H9 (cell line): Measurements from ENCODE around the gene SYTL1. TPM values are rescaled to one million over a fixed set of nuclear protein-coding genes. Genes with fewer than 3 reads are reported as not detected.

ENCODE experiments used
- DNase-seq: peaks from one replicate; pipeline ENCODE4 v3.0.0-alpha.2; 2017
- H2AFZ ChIP-seq: one replicate; pipeline ENCODE4 v1.6.1; 2013; ENCODE audit warnings: mild to moderate bottlenecking, low read length, control low read depth, moderate library complexity
- H2AK5ac ChIP-seq: 2 replicates; pipeline ENCODE4 v1.6.1; 2013; ENCODE audit warnings: low read length, control low read depth, mixed read lengths; ENCODE audit not compliant: insufficient read length
- H2BK120ac ChIP-seq: one replicate; pipeline ENCODE4 v1.6.1; 2013; ENCODE audit warnings: low read depth, mild to moderate bottlenecking, low read length, control low read depth, inconsistent platforms; ENCODE audit not compliant: poor library complexity, severe bottlenecking
- H2BK12ac ChIP-seq: 2 replicates; pipeline ENCODE4 v1.6.1; 2013; ENCODE audit warnings: low read length, control low read depth, mixed read lengths, low read depth; ENCODE audit not compliant: insufficient read length
- H2BK15ac ChIP-seq: 2 replicates; pipeline ENCODE4 v1.6.1; 2013; ENCODE audit warnings: low read depth, low read length, control low read depth
- H2BK20ac ChIP-seq: one replicate; pipeline ENCODE4 v1.6.1; 2013; ENCODE audit warnings: low read depth, mild to moderate bottlenecking, low read length, control low read depth, inconsistent platforms; ENCODE audit not compliant: poor library complexity, severe bottlenecking
- H2BK5ac ChIP-seq: 2 replicates; pipeline ENCODE4 v1.6.1; 2013; ENCODE audit warnings: low read length, control low read depth, mixed read lengths; ENCODE audit not compliant: insufficient read length
- H3K14ac ChIP-seq: 2 replicates; pipeline ENCODE4 v1.6.1; 2013; ENCODE audit warnings: low read length, control low read depth; ENCODE audit not compliant: insufficient read depth
- H3K18ac ChIP-seq: 2 replicates; pipeline ENCODE4 v1.6.1; 2013; ENCODE audit warnings: low read depth, mild to moderate bottlenecking, mixed read lengths, low read length, control low read depth; ENCODE audit not compliant: insufficient read length
- H3K23ac ChIP-seq: 2 replicates; pipeline ENCODE4 v1.6.1; 2013; ENCODE audit warnings: low read length, control low read depth, mixed read lengths, low read depth; ENCODE audit not compliant: insufficient read length
- H3K23me2 ChIP-seq: 2 replicates; pipeline ENCODE4 v1.6.1; 2013; ENCODE audit warnings: low read depth, mild to moderate bottlenecking, mixed read lengths, low read length, control low read depth; ENCODE audit not compliant: insufficient read length, poor library complexity, severe bottlenecking
- H3K27ac ChIP-seq: 2 replicates; pipeline ENCODE4 v1.5.1; 2013; ENCODE audit warnings: low read length, control low read depth, mixed read lengths, low read depth; ENCODE audit not compliant: insufficient read length
- H3K27me3 ChIP-seq: 2 replicates; pipeline ENCODE4 v1.6.1; 2013; ENCODE audit warnings: low read length, control low read depth, inconsistent platforms; ENCODE audit not compliant: insufficient read depth
- H3K4ac ChIP-seq: 2 replicates; pipeline ENCODE4 v1.6.1; 2013; ENCODE audit warnings: low read depth, mild to moderate bottlenecking, control low read depth, inconsistent platforms, low read length, moderate library complexity
- H3K4me1 ChIP-seq: 2 replicates; pipeline ENCODE4 v1.6.1; 2013; ENCODE audit warnings: low read length, control low read depth, inconsistent platforms; ENCODE audit not compliant: insufficient read depth
- H3K4me2 ChIP-seq: 2 replicates; pipeline ENCODE4 v1.6.1; 2013; ENCODE audit warnings: low read length, control low read depth, mixed read lengths; ENCODE audit not compliant: insufficient read length, insufficient read depth
- H3K56ac ChIP-seq: 2 replicates; pipeline ENCODE4 v1.6.1; 2013; ENCODE audit warnings: low read depth, mild to moderate bottlenecking, mixed read lengths, low read length, control low read depth; ENCODE audit not compliant: insufficient read length
- H3K79me1 ChIP-seq: 2 replicates; pipeline ENCODE4 v1.6.1; 2013; ENCODE audit warnings: low read depth, mild to moderate bottlenecking, moderate library complexity, low read length, control low read depth, inconsistent platforms; ENCODE audit not compliant: insufficient read depth, poor library complexity, severe bottlenecking
- H3K79me2 ChIP-seq: 2 replicates; pipeline ENCODE4 v1.6.1; 2013; ENCODE audit warnings: low read length, control low read depth, inconsistent platforms; ENCODE audit not compliant: insufficient read depth
- H3K9ac ChIP-seq: 2 replicates; pipeline ENCODE4 v1.6.1; 2013; ENCODE audit warnings: low read length, control low read depth, mixed read lengths; ENCODE audit not compliant: insufficient read length; ENCODE audit errors: extremely low read depth
- H3K9me3 ChIP-seq: one replicate; pipeline ENCODE4 v1.6.1; 2013; ENCODE audit warnings: low read depth, low read length, inconsistent platforms; ENCODE audit not compliant: control insufficient read depth
- H3T11ph ChIP-seq: one replicate; pipeline ENCODE4 v1.6.1; 2013; ENCODE audit warnings: mild to moderate bottlenecking, low read length, control low read depth, inconsistent platforms
- H4K20me1 ChIP-seq: one replicate; pipeline ENCODE4 v1.6.1; 2013; ENCODE audit not compliant: control insufficient read depth, insufficient read length, insufficient read depth
- H4K5ac ChIP-seq: 2 replicates; pipeline ENCODE4 v1.6.1; 2013; ENCODE audit warnings: low read depth, mild to moderate bottlenecking, mixed read lengths, low read length, control low read depth; ENCODE audit not compliant: insufficient read length
- H4K8ac ChIP-seq: replicated peaks from 2 replicates; pipeline ENCODE4 v1.6.1; 2013; ENCODE audit warnings: low read length, control low read depth, mixed read lengths, low read depth; ENCODE audit not compliant: insufficient read length
- H4K91ac ChIP-seq: 2 replicates; pipeline ENCODE4 v1.6.1; 2013; ENCODE audit warnings: low read depth, mild to moderate bottlenecking, moderate library complexity, mixed read lengths, low read length, control low read depth; ENCODE audit not compliant: insufficient read length
- H3K27ac Mint-ChIP-seq, 3 experiments: 2 replicates in 2 of 3; 3 replicates in 1 of 3; pipeline ENCODE4 v1.8.0; 2020 to 2021; ENCODE audit warnings: mixed read lengths in 3 of 3, mild to moderate bottlenecking in 1 of 3, moderate library complexity in 1 of 3
- H3K27me3 Mint-ChIP-seq: 2 replicates; pipeline ENCODE4 v1.8.0; 2021; ENCODE audit warnings: low read depth, mild to moderate bottlenecking, moderate library complexity, mixed read lengths
- H3K36me3 Mint-ChIP-seq, 3 experiments: 2 replicates in 2 of 3; 3 replicates in 1 of 3; pipeline ENCODE4 v1.8.0; 2020 to 2021; ENCODE audit warnings: low read depth in 3 of 3, mixed read lengths in 3 of 3; ENCODE audit not compliant: insufficient read depth in 1 of 3
- H3K4me1 Mint-ChIP-seq, 2 experiments: 2 replicates each; pipeline ENCODE4 v1.8.0; 2020; ENCODE audit warnings: mixed read lengths in 2 of 2
- H3K4me3 Mint-ChIP-seq, 2 experiments: 2 replicates in 1 of 2; 3 replicates in 1 of 2; pipeline ENCODE4 v1.8.0; 2020 to 2021; ENCODE audit warnings: mild to moderate bottlenecking in 2 of 2, mixed read lengths in 2 of 2, moderate library complexity in 1 of 2
- H3K9me3 Mint-ChIP-seq, 2 experiments: 2 replicates in 1 of 2; 3 replicates in 1 of 2; pipeline ENCODE4 v1.8.0; 2020; ENCODE audit warnings: mild to moderate bottlenecking in 2 of 2, mixed read lengths in 2 of 2, moderate library complexity in 1 of 2
- CTCF ChIP-seq: fragments of 200-600 bp; sonication (generic); conservative IDR thresholded peaks from 3 replicates; pipeline ENCODE4 v1.8.0; 2021; ENCODE audit warnings: antibody characterized with exemption, mild to moderate bottlenecking
- WGBS: extraction: QIAGEN DNeasy Blood & Tissue Kit; methylation state at CpG from one replicate; pipeline ENCODE4 v1.1.7; 2013; ENCODE audit warnings: missing lambda C conversion rate, low lambda C conversion rate, mixed read lengths; ENCODE audit not compliant: insufficient read length; ENCODE audit errors: extremely low coverage; 5-methylcytosine and 5-hydroxymethylcytosine counted together
- total RNA-seq: library from RNA; stranded (reverse); gene quantifications from 2 replicates; pipeline ENCODE4 v1.2.1, GENCODE V29; 2021

The SYTL1 gene
- total RNA-seq, 1 experiment from 2014 or later: 12.0 TPM

GRCh38 chr1:27383039-27383605 lies 41.3 kb downstream of the SYTL1 start, which contains the start of gene CD164L2:
TSS of gene CD164L2 (minus strand) at chr1:27383333. CDS start at chr1:27383239, 94 bp downstream.
- Histone ChIP-seq H3K18ac (peak within 1 kb of the TSS; percentile 40), H2BK20ac (no peak within 1 kb of the TSS), H3K9me3 (no peaks in the 10 kb centered on the region), H3K4me1 (no peaks in the 10 kb centered on the region), H2BK5ac (no peak within 1 kb of the TSS), H3K4ac (no peak within 1 kb of the TSS), H4K20me1 (no peaks in the 10 kb centered on the region), H3K14ac (no peak within 1 kb of the TSS; the same call in 1 of the 2 replicates), H4K5ac (no peak within 1 kb of the TSS), H3T11ph (no peak within 1 kb of the TSS), H2AFZ (no peak within 1 kb of the TSS), H2BK15ac (no peak within 1 kb of the TSS), H2AK5ac (no peak within 1 kb of the TSS), H3K27me3 (no peaks in the 10 kb centered on the region), H4K8ac (no peak within 1 kb of the TSS), H3K79me1 (no peaks in the 10 kb centered on the region), H3K23ac (no peak within 1 kb of the TSS), H2BK12ac (no peak within 1 kb of the TSS), H3K56ac (no peak within 1 kb of the TSS), H2BK120ac (no peak within 1 kb of the TSS), H3K4me2 (peak within 1 kb of the TSS; percentile 57), H3K9ac (peak within 1 kb of the TSS; percentile 4), H3K79me2 (no peaks in the 10 kb centered on the region), H3K23me2 (peaks cover 6% of the 10 kb centered on the region), H3K27ac (no peak within 1 kb of the TSS), H4K91ac (no peak within 1 kb of the TSS)
- peaks cover 25% of the 10 kb centered on the region for H3K27me3 Mint-ChIP-seq
- no CpG with 5 or more reads among the region's 43 CpGs for WGBS
- H3K4me3 Mint-ChIP-seq: peak within 1 kb of the TSS; percentile 55 to 77
- H3K27ac Mint-ChIP-seq: no peak within 1 kb of the TSS; a peak in 2 of 7 replicates
- peak; percentile 90 for DNase-seq
- H3K36me3 Mint-ChIP-seq: no peaks in the 10 kb centered on the region; a peak in 1 of 7 replicates
- no peaks in the 10 kb centered on the region; a peak in 1 of 5 replicates for H3K9me3 Mint-ChIP-seq
- TF ChIP-seq CTCF: no peak
- H3K4me1 Mint-ChIP-seq: peaks cover 5 to 12% of the 10 kb centered on the region in 2 experiments
